ENCODE measurements around the gene DDX43.
"Not testable (repeated sequence)": the region's sequence is repeated elsewhere in the genome, so short reads cannot be mapped to it uniquely, and the experiment has no call there.

The DDX43 gene

GRCh38 chr6:73389854-73390253, 4.8 kb upstream of the DDX43 start:
- DNase-seq: no peak

DNA sequence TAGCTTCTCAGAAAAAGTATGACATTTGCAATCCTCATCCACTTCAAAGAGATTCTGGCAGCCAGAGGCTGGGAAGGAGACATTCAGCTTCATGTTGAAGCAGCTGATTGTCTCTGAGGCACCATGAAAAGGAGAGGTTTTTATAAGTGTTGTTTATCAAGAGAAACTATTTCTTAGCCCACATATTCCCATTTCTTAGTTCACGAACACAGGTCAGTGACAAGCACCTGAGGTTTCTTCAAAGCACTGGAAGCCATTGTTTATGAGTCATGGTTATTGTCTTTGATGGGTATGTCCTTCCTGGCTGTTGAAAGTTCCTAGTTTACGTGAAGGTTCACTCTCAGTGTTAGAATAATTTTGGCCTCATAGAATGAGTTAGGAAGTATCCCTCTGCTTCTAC, 3.0 kb upstream of the DDX43 start:
- no peak for DNase-seq

GRCh38 chr6:73392188-73392587, 2.4 kb upstream of the DDX43 start:
- DNase-seq: not testable (repeated sequence)

- no peak for DNase-seq
Observed at GRCh38 chr6:73393278-73393677, 1.4 kb upstream of the DDX43 start.

GRCh38 chr6:73395875-73396274, 1.2 kb downstream of the DDX43 start:
- no peak for DNase-seq

GRCh38 chr6:73400656-73401055, 6.0 kb downstream of the DDX43 start:
- no peak for DNase-seq

DNA sequence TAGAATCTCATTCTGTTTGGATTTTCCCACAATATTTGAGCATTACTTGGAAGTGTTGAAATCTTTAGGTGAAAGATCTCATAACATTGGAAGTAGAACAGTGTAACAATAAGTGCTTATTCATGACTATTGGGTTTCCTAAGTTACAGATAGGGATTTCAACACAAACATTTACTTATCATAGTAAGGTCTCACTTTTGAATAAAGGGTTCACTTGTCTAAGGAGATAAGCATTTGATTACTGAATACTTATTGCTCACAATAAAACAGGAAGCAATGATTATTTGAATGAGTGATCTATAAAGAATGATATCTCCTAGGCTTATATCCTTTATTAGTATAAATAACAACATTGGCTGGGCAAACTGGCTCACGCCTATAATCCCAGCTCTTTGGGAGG, 14.8 kb downstream of the DDX43 start:
- no peak for DNase-seq

DNA sequence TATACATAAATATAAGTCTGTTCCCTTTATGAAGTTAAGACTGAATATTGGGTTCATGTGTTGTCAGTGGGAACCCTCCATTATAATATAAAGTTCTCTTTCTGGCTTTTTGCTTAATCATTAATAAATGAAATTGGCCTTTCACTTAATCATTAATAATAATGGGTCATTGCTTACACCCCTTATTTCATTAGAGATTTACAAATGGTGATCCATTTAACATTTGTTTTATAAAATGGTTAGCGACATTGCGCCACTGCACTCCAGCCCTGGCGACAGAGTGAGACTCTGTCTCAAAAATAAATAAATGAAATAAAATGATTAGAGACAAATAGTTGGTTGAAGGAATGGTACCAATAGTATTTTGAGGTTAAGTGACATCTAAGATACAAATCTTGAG, 18.5 kb downstream of the DDX43 start:
- no peak for DNase-seq

- peak; percentile 37 for DNase-seq
Observed at GRCh38 chr6:73418081-73418741, 23.6 kb downstream of the DDX43 start.

- no peak for DNase-seq
Observed at GRCh38 chr6:73421534-73421933, 26.9 kb downstream of the DDX43 start.

DNA sequence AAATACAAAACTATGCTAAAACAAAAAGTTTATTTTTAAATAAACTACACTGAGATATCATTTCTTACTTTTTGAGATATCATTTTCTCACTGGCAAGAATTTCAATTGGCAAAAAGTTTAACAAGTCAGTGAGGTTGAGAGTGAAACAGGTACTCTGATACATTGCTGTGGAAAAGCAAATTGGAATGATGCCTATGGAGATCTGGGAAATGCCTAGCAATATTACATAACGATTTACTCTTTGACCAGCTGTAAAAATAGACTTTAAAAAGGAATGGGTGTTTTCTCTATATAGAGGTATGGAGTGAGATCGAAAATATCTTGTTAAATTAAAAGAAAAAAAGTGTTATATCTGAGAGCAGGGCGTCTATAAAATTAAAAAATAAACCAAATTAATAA, 40.6 kb downstream of the DDX43 start:
- DNase-seq: no peak

GRCh38 chr6:73443555-73443954, 48.9 kb downstream of the DDX43 start:
- no peak for DNase-seq

GRCh38 chr6:73451223-73452106, 56.8 kb downstream of the DDX43 start:
- peak; percentile 61 for DNase-seq

DNA sequence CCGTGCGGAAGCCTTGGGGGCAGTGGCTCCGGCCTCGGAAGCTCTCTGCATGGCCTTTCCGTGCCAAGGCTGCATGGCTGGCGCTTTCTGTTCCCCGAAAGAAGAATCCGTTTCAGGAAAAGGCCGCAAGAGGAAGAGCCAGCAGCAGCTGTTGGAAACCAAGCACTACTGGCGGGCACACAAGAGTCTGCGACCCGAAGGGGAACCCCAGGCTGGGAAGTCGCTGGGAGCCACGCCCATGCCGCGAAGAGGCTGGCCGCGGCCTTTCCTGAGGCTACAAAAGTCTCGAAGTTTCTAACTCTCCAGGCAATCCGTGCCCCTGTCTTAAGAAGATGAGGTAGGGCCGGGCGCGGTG, 57.5 kb downstream of the DDX43 start, which contains the start of gene CGAS:
Gene CGAS, minus strand, starts transcription at position 191 of the 355 bp plus-strand sequence. Its CDS starts 116 bp downstream, at position 75.
- peak; percentile 73 for DNase-seq

- DNase-seq: peak; percentile 7
Observed at GRCh38 chr6:73455865-73456629, 61.4 kb downstream of the DDX43 start.

- not testable (repeated sequence) for DNase-seq
Observed at GRCh38 chr6:73459474-73459873, 64.8 kb downstream of the DDX43 start.

DNA sequence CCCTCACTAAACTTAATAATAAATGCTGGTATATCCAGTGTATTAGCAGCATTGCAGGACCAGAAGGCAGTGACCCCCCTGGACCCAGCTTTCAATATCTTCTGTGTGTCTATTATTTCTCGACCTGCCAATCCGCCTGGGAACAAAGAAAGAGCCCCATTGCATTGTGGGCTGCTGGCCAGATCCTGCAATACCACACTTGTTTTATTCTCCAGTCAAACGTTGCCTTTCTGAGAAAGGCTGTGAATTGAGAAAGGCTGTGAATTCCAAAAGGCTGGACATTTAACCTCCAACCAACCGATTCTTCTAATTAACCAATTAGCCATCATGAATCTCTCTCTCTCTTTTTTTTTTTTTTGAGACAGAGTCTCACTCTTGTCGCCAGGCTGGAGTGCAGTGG, 65.4 kb downstream of the DDX43 start:
- DNase-seq: no peak

- peak; percentile 92 for DNase-seq
Observed at GRCh38 chr6:73461537-73462350, 67.1 kb downstream of the DDX43 start, which contains the start of gene MTO1. Gene MTO1, plus strand, starts transcription at chr6:73461737. Its CDS starts 118 bp downstream, at chr6:73461855.

Data from fibroblast of skin of right biceps (primary cell).